NT2/D1 (cell line): ENCODE results near the gene KIZ.

Source experiments
- SUZ12 ChIP-seq: IDR thresholded peaks from 2 replicates; pipeline ENCODE4 v1.6.1; 2011; ENCODE audit not compliant: insufficient read length, insufficient read depth; ENCODE audit errors: extremely low read depth
- YY1 ChIP-seq: IDR thresholded peaks from 2 replicates; pipeline ENCODE4 v1.6.1; 2011; ENCODE audit not compliant: insufficient read length, insufficient read depth
- ZNF274 ChIP-seq: IDR thresholded peaks from 2 replicates; pipeline ENCODE4 v1.6.1; 2011; ENCODE audit warnings: mild to moderate bottlenecking, low read depth, low read length

DNA sequence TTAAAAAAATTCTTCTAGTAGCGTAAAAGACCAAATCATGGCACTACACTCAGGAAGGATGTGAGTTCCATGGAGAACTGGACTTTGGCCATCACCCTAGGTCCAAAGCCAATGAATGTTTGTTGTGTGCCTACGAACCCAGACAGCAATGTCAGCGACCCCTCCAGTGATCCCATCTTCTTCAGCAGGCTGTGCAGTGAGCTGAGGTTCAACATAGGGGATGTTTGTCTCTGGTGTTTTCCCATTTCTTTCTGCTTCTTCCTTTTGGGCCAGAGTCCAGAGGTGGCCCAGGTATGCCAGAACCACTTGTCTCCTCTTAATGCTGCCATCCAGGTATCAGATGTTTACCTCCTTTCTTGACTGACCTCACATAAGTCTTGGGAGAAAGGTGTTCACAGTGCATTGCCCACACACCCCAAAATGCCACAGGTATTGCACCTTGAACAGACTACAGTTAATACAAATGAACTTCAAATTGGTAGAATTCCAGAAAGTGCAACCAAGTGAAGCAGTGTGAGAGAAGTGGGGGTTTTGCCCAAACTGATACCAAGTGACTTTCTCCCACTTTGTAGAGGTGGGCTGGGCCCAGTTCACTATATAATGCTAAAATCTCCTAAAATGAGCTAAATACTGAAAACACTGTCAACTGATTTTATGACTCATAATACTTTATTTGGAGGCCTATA lies 14.1 kb downstream of the KIZ start:
- TF ChIP-seq YY1: no peak
- no peak for TF ChIP-seq SUZ12
- TF ChIP-seq ZNF274: no peak
